Mucosa of stomach (tissue), 1 donor: Measurements from ENCODE around the gene OMP.

Experiments used
- H3K27me3 ChIP-seq: one replicate; pipeline ENCODE4 v1.7.0; 2013; ENCODE audit warnings: mild to moderate bottlenecking, low read length; ENCODE audit not compliant: control insufficient read depth, insufficient read depth
- H3K36me3 ChIP-seq: one replicate; pipeline ENCODE4 v1.7.0; 2013; ENCODE audit warnings: low read length; ENCODE audit not compliant: control insufficient read depth, insufficient read depth
- H3K4me1 ChIP-seq: one replicate; pipeline ENCODE4 v1.7.0; 2013; ENCODE audit warnings: mild to moderate bottlenecking, low read length; ENCODE audit not compliant: control insufficient read depth, insufficient read depth
- H3K4me3 ChIP-seq: one replicate; pipeline ENCODE4 v1.7.0; 2013; ENCODE audit warnings: low read length
- H3K9ac ChIP-seq: one replicate; pipeline ENCODE4 v1.7.0; 2013; ENCODE audit warnings: mild to moderate bottlenecking, low read length, moderate library complexity
- H3K9me3 ChIP-seq: one replicate; pipeline ENCODE4 v1.7.0; 2013; ENCODE audit warnings: mild to moderate bottlenecking, low read length, moderate library complexity; ENCODE audit not compliant: control insufficient read depth
- donor health status: Pancreatic carcinoma.

The OMP gene

GRCh38 chr11:77142091-77142975, 39.7 kb downstream of the OMP start:
- Histone ChIP-seq H3K9ac (no peak overlapping the region), H3K4me3 (no peak overlapping the region), H3K27me3 (peaks cover 6% of the 10 kb centered on the region), H3K9me3 (no peaks in the 10 kb centered on the region), H3K36me3 (no peaks in the 10 kb centered on the region), H3K4me1 (peaks cover 41% of the 10 kb centered on the region)

GRCh38 chr11:77143405-77144020, 40.9 kb downstream of the OMP start:
- H3K36me3 ChIP-seq = no peaks in the 10 kb centered on the region
- peaks cover 7% of the 10 kb centered on the region for H3K27me3 ChIP-seq
- H3K9ac ChIP-seq = no peak overlapping the region
- no peaks in the 10 kb centered on the region for H3K9me3 ChIP-seq
- peaks cover 46% of the 10 kb centered on the region for H3K4me1 ChIP-seq
- H3K4me3 ChIP-seq = no peak overlapping the region

- Histone ChIP-seq H3K4me1 (peaks cover 46% of the 10 kb centered on the region), H3K4me3 (no peak overlapping the region), H3K36me3 (no peaks in the 10 kb centered on the region), H3K9me3 (no peaks in the 10 kb centered on the region), H3K27me3 (peaks cover 7% of the 10 kb centered on the region), H3K9ac (no peak overlapping the region)
Measured at GRCh38 chr11:77144196-77144856, 41.7 kb downstream of the OMP start.

GRCh38 chr11:77144857-77145428, 42.3 kb downstream of the OMP start:
- peaks cover 7% of the 10 kb centered on the region for H3K27me3 ChIP-seq
- H3K4me3 ChIP-seq = no peak overlapping the region
- no peaks in the 10 kb centered on the region for H3K36me3 ChIP-seq
- H3K9ac ChIP-seq = no peak overlapping the region
- H3K9me3 ChIP-seq = no peaks in the 10 kb centered on the region
- H3K4me1 ChIP-seq = peaks cover 43% of the 10 kb centered on the region

- no peaks in the 10 kb centered on the region for H3K9me3 ChIP-seq
- H3K9ac ChIP-seq = no peak overlapping the region
- peaks cover 7% of the 10 kb centered on the region for H3K27me3 ChIP-seq
- H3K4me1 ChIP-seq = peaks cover 28% of the 10 kb centered on the region
- no peaks in the 10 kb centered on the region for H3K36me3 ChIP-seq
- H3K4me3 ChIP-seq = no peak overlapping the region
Measured at GRCh38 chr11:77146261-77147035, 43.8 kb downstream of the OMP start.

- no peak overlapping the region for H3K9ac ChIP-seq
- H3K9me3 ChIP-seq = no peaks in the 10 kb centered on the region
- H3K27me3 ChIP-seq = peaks cover 7% of the 10 kb centered on the region
- H3K36me3 ChIP-seq = no peaks in the 10 kb centered on the region
- H3K4me3 ChIP-seq = no peak overlapping the region
- peaks cover 22% of the 10 kb centered on the region for H3K4me1 ChIP-seq
Measured at GRCh38 chr11:77147036-77147315, 44.3 kb downstream of the OMP start.

GRCh38 chr11:77147668-77148321, 45.2 kb downstream of the OMP start:
- Histone ChIP-seq H3K4me1 (peaks cover 19% of the 10 kb centered on the region), H3K4me3 (no peak overlapping the region), H3K9me3 (no peaks in the 10 kb centered on the region), H3K36me3 (no peaks in the 10 kb centered on the region), H3K9ac (no peak overlapping the region), H3K27me3 (peaks cover 7% of the 10 kb centered on the region)

- Histone ChIP-seq H3K4me3 (no peak overlapping the region), H3K4me1 (peaks cover 22% of the 10 kb centered on the region), H3K9ac (no peak overlapping the region), H3K9me3 (no peaks in the 10 kb centered on the region), H3K27me3 (peaks cover 7% of the 10 kb centered on the region), H3K36me3 (no peaks in the 10 kb centered on the region)
Measured at GRCh38 chr11:77148963-77149715, 46.5 kb downstream of the OMP start.

GRCh38 chr11:77149716-77150392, 47.2 kb downstream of the OMP start:
- no peak overlapping the region for H3K9ac ChIP-seq
- H3K36me3 ChIP-seq = no peaks in the 10 kb centered on the region
- H3K9me3 ChIP-seq = no peaks in the 10 kb centered on the region
- H3K4me1 ChIP-seq = peaks cover 16% of the 10 kb centered on the region
- no peak overlapping the region for H3K4me3 ChIP-seq
- H3K27me3 ChIP-seq = peaks cover 7% of the 10 kb centered on the region

GRCh38 chr11:77150836-77151235, 48.2 kb downstream of the OMP start:
- no peaks in the 10 kb centered on the region for H3K36me3 ChIP-seq
- no peak overlapping the region for H3K4me3 ChIP-seq
- no peak overlapping the region for H3K9ac ChIP-seq
- peaks cover 10% of the 10 kb centered on the region for H3K4me1 ChIP-seq
- H3K27me3 ChIP-seq = peaks cover 7% of the 10 kb centered on the region
- H3K9me3 ChIP-seq = no peaks in the 10 kb centered on the region
